Measurements from ENCODE around the gene ST7. TPM values are rescaled to one million over a fixed set of nuclear protein-coding genes. Genes with fewer than 3 reads are reported as not detected.

Gene ST7
- total RNA-seq, 2 experiments from 2014 or later, result 5.9 to 9.2 TPM

DNA sequence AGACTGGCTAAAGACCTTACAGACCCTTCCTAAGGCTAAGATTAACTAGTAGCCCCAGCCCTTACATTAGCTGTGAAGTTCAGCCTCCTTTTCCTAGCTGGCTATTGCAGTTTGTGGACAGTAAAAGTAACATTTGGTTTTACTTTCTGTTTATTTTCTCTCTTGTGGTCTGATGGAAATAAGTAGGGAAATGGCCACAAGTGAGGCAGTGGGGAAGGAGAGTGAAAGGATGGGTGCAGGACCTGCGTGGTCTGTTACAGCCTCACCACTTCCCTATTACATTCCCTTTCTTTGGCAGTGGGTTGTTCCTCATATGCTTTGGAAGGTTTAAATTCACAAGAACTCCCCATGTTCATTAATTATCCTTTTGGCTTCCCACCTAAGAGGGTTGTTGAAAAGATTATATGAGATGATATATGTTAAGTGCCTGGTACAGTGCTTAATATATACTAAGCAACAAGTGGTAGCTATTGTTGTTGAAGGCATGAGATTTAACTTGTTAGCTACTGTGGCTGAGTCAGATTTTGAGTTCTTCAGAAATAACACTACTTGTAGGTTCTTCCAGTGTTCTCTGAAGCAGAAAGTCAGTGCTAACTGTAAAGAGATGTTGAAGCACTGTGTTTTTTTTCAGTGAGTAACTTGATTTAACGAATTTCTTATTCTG is 181.7 kb downstream of the ST7 start:
- Mint-ChIP-seq H3K4me1 (ENCODE audit: low read depth) (peaks cover 5% of the 10 kb centered on the region), H3K36me3 (ENCODE audit: low read depth) (no peaks in the 10 kb centered on the region), H3K27me3 (no peaks in the 10 kb centered on the region), H3K27ac (no peak overlapping the region), H3K4me3 (no peak overlapping the region), H3K9me3 (no peaks in the 10 kb centered on the region)
- intact Hi-C loops (cut with micrococcal nuclease), result no loop called here
- ATAC-seq, result no peak
- ChIA-PET CTCF (interaction anchor here (0.7 to 3.3 kb wide), 4 partner anchors 9 to 205 kb away, joined by 3 to 17 read pairs (median 8); no protein-coding TSS in a partner anchor), POLR2A (interaction anchor here (1.1 kb wide), 1 partner anchor 89 kb away, joined by 3 read pairs; no protein-coding TSS in a partner anchor)
- DNase-seq, result no peak
- no peak for TF ChIP-seq CTCF (IDR thresholded peaks at IDR 0.05)

DNA sequence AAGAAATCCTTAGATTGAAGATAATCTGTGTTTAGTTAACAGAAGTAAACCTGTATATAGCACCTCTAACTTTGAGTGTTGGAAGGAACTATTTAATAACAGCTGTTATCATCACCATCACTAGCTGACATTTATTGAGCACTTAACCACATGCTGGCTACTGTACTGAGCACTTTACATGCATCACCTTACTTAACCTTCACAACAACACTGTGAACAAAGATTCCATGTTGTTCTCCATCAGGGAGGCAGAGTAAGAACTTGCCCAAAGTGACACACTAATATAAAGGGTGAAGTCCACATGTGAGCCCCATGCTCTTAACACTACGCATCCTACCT is 182.2 kb downstream of the ST7 start:
- ATAC-seq, result no peak
- ChIA-PET POLR2A (interaction anchor here (1.1 kb wide), 1 partner anchor 90 kb away, joined by 3 read pairs; no protein-coding TSS in a partner anchor), CTCF (interaction anchor here (1.2 to 3.3 kb wide), 3 partner anchors 9 to 206 kb away, joined by 3 to 17 read pairs (median 14); no protein-coding TSS in a partner anchor)
- Mint-ChIP-seq H3K27me3 (no peaks in the 10 kb centered on the region), H3K9me3 (no peaks in the 10 kb centered on the region), H3K27ac (no peak overlapping the region), H3K36me3 (ENCODE audit: low read depth) (no peaks in the 10 kb centered on the region), H3K4me1 (ENCODE audit: low read depth) (peaks cover 5% of the 10 kb centered on the region), H3K4me3 (no peak overlapping the region)
- intact Hi-C loops (cut with micrococcal nuclease), result no loop called here
- no peak for TF ChIP-seq CTCF (IDR thresholded peaks at IDR 0.05)
- no peak for DNase-seq

DNA sequence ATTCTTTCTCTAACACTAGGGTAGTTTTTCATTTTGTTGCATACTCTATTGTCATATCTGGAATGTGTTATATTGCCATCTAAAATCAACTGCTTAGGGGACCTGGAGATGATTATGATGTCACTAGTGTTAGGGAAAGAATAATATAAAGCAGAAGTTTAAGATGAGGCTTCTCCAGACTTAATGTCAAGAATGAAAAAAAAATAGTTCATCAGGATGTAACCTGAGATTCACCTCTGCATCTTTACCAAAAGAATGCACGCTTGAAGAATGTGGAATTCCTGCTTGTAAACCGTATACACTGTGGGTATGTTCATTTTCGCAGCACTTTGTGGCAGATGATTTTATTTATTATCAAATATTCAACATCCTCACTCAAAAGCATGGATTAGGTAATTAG is 184.6 kb downstream of the ST7 start:
- DNase-seq (no peak), ATAC-seq (no peak)
- POLR2A ChIA-PET, result no interaction called here
- no peak for TF ChIP-seq CTCF (IDR thresholded peaks at IDR 0.05)
- no peak overlapping the region for H3K27ac Mint-ChIP-seq
- no peaks in the 10 kb centered on the region for H3K27me3 Mint-ChIP-seq
- CTCF ChIA-PET, result no interaction called here
- H3K4me1 Mint-ChIP-seq (ENCODE audit: low read depth), result no peaks in the 10 kb centered on the region
- no peaks in the 10 kb centered on the region for H3K9me3 Mint-ChIP-seq
- intact Hi-C loops (cut with micrococcal nuclease), result no loop called here
- no peak overlapping the region for H3K4me3 Mint-ChIP-seq
- H3K36me3 Mint-ChIP-seq (ENCODE audit: low read depth), result no peaks in the 10 kb centered on the region

GRCh38 chr7:117138495-117138894 is 185.2 kb downstream of the ST7 start:
- CTCF ChIA-PET, result no interaction called here
- Mint-ChIP-seq H3K27ac (no peak overlapping the region), H3K9me3 (no peaks in the 10 kb centered on the region), H3K4me3 (no peak overlapping the region), H3K4me1 (ENCODE audit: low read depth) (peaks cover 4% of the 10 kb centered on the region), H3K27me3 (no peaks in the 10 kb centered on the region), H3K36me3 (ENCODE audit: low read depth) (peaks cover 2% of the 10 kb centered on the region)
- DNase-seq (no peak), ATAC-seq (no peak)
- TF ChIP-seq CTCF (IDR thresholded peaks at IDR 0.05), result no peak
- POLR2A ChIA-PET, result no interaction called here
- intact Hi-C loops (cut with micrococcal nuclease), result no loop called here

- CTCF ChIA-PET, result interaction anchor here (1.0 to 1.2 kb wide), 2 partner anchors 12 to 20 kb away, joined by 3 read pairs; no protein-coding TSS in a partner anchor
- no peak for TF ChIP-seq CTCF (IDR thresholded peaks at IDR 0.05)
- no peak for DNase-seq
These were observed 185.7 kb downstream of the ST7 start for GRCh38 chr7:117138981-117139380.

More at GRCh38 chr7:117138981-117139380, 185.7 kb downstream of the ST7 start:
- POLR2A ChIA-PET, result no interaction called here
- H3K9me3 Mint-ChIP-seq, result no peaks in the 10 kb centered on the region
- no peak overlapping the region for H3K4me3 Mint-ChIP-seq
- no peak for ATAC-seq
- no peak overlapping the region for H3K27ac Mint-ChIP-seq
- H3K36me3 Mint-ChIP-seq (ENCODE audit: low read depth), result peaks cover 2% of the 10 kb centered on the region
- peaks cover 4% of the 10 kb centered on the region for H3K4me1 Mint-ChIP-seq (ENCODE audit: low read depth)
- no peaks in the 10 kb centered on the region for H3K27me3 Mint-ChIP-seq
- intact Hi-C loops (cut with micrococcal nuclease), result no loop called here
